IMR-90 (cell line): Measurements from ENCODE around the gene SAA1. TPM values are rescaled to one million over a fixed set of nuclear protein-coding genes. Genes with fewer than 3 reads are reported as not detected.

Experiments
- ATAC-seq: fragments of 200-7000 bp; cut with Tn5 transposase; 2 replicates; pipeline ENCODE4 v1.9.1; 2020; ENCODE audit warnings: low read depth, mild to moderate bottlenecking, moderate library complexity
- BruUV-seq: library from RNA; stranded (reverse); fragments of 400-500 nt; replicated peaks from 2 replicates; lab custom pipeline; 2021; lab: Mats Ljungman, UMichigan
- CTCF ChIA-PET: fragments of 300-600 bp; formaldehyde crosslinking; extraction: SDS; loops from one replicate; lab custom pipeline; 2021; ENCODE audit warnings: antibody characterized with exemption; lab: Yijun Ruan, JAX
- POLR2A ChIA-PET: fragments of 300-600 bp; sonication (Branson Sonifier 250); formaldehyde crosslinking; loops from one replicate; lab custom pipeline; 2022; ENCODE audit warnings: antibody characterized with exemption; ENCODE audit not compliant: unreplicated experiment; lab: Charles Lee
- DNase-seq: peaks from one replicate; pipeline ENCODE4 v3.0.0; 2013
- H2AFZ ChIP-seq: replicated peaks from 2 replicates; pipeline ENCODE3; 2013; ENCODE audit warnings: low read length, mild to moderate bottlenecking; ENCODE audit not compliant: poor library complexity
- H2AK5ac ChIP-seq: 2 replicates; pipeline ENCODE4 v1.6.1; 2013; ENCODE audit warnings: low read depth, low read length, inconsistent platforms
- H2AK9ac ChIP-seq: replicated peaks from 2 replicates; pipeline ENCODE3; 2013; ENCODE audit warnings: mild to moderate bottlenecking, low read depth, low read length, moderate library complexity; ENCODE audit not compliant: poor library complexity
- H2BK120ac ChIP-seq: 2 replicates; pipeline ENCODE4 v1.6.1; 2013; ENCODE audit warnings: low read depth, low read length, inconsistent platforms
- H2BK15ac ChIP-seq: 3 replicates; pipeline ENCODE4 v1.6.1; 2013; ENCODE audit warnings: low read depth, low read length, inconsistent platforms
- H2BK20ac ChIP-seq: 2 replicates; pipeline ENCODE4 v1.6.1; 2013; ENCODE audit warnings: low read depth, mild to moderate bottlenecking, inconsistent platforms, low read length, moderate library complexity
- H2BK5ac ChIP-seq: 2 replicates; pipeline ENCODE4 v1.6.1; 2013; ENCODE audit warnings: mild to moderate bottlenecking, low read depth, low read length, inconsistent platforms; ENCODE audit not compliant: poor library complexity, severe bottlenecking
- H3K14ac ChIP-seq: replicated peaks from 2 replicates; pipeline ENCODE4 v1.6.1; 2013; ENCODE audit warnings: low read depth, low read length, inconsistent platforms
- H3K18ac ChIP-seq: 2 replicates; pipeline ENCODE4 v1.6.1; 2013; ENCODE audit warnings: low read depth, low read length, control low read depth
- H3K23ac ChIP-seq: 2 replicates; pipeline ENCODE4 v1.6.1; 2013; ENCODE audit warnings: low read depth, low read length, inconsistent platforms
- H3K27ac ChIP-seq: 2 replicates; pipeline ENCODE4 v1.5.1; 2013; ENCODE audit warnings: mild to moderate bottlenecking, control low read depth, low read length; ENCODE audit not compliant: insufficient read depth
- H3K27me3 ChIP-seq: 2 replicates; pipeline ENCODE4 v1.6.1; 2013; ENCODE audit warnings: low read length; ENCODE audit not compliant: control insufficient read depth, insufficient read depth
- H3K36me3 ChIP-seq: 2 replicates; pipeline ENCODE4 v1.6.1; 2013; ENCODE audit warnings: low read length, mixed read lengths; ENCODE audit not compliant: control insufficient read depth, insufficient read depth
- H3K4ac ChIP-seq: 2 replicates; pipeline ENCODE4 v1.6.1; 2013; ENCODE audit warnings: low read depth, low read length, inconsistent platforms
- H3K4me1 ChIP-seq: 2 replicates; pipeline ENCODE4 v1.6.1; 2013; ENCODE audit warnings: low read length, mixed read lengths; ENCODE audit not compliant: control insufficient read depth, insufficient read depth
- H3K4me2 ChIP-seq: 2 replicates; pipeline ENCODE4 v1.6.1; 2013; ENCODE audit warnings: low read depth, mild to moderate bottlenecking, control low read depth, low read length, moderate library complexity
- H3K4me3 ChIP-seq: 2 replicates; pipeline ENCODE4 v1.5.1; 2013; ENCODE audit warnings: low read depth, mild to moderate bottlenecking, control low read depth, low read length, moderate library complexity; ENCODE audit not compliant: insufficient read depth
- H3K56ac ChIP-seq: 2 replicates; pipeline ENCODE4 v1.6.1; 2013; ENCODE audit warnings: low read length, inconsistent platforms; ENCODE audit not compliant: insufficient read depth; ENCODE audit errors: extremely low read depth
- H3K79me1 ChIP-seq, 2 experiments: 2 replicates each; pipeline ENCODE4 v1.6.1; 2013; ENCODE audit warnings: low read length in 2 of 2, inconsistent platforms in 1 of 2, low read depth in 1 of 2
- H3K9ac ChIP-seq: 2 replicates; pipeline ENCODE4 v1.6.1; 2013; ENCODE audit warnings: low read depth, low read length, control low read depth
- H3K9me1 ChIP-seq: 2 replicates; pipeline ENCODE4 v1.6.1; 2013; ENCODE audit warnings: low read length, inconsistent platforms; ENCODE audit not compliant: insufficient read depth
- H3K9me3 ChIP-seq: 2 replicates; pipeline ENCODE4 v1.6.1; 2013; ENCODE audit warnings: low read length; ENCODE audit not compliant: control insufficient read depth, insufficient read depth
- H4K20me1 ChIP-seq: 2 replicates; pipeline ENCODE4 v1.6.1; 2013; ENCODE audit warnings: low read length, inconsistent platforms; ENCODE audit not compliant: insufficient read depth
- H4K5ac ChIP-seq: 2 replicates; pipeline ENCODE4 v1.6.1; 2013; ENCODE audit warnings: mild to moderate bottlenecking, low read depth, low read length, control low read depth
- H4K8ac ChIP-seq, 2 experiments: 2 replicates each; pipeline ENCODE4 v1.6.1; 2013; ENCODE audit warnings: low read depth in 2 of 2, low read length in 2 of 2, control low read depth in 1 of 2, inconsistent platforms in 1 of 2
- H4K91ac ChIP-seq: 2 replicates; pipeline ENCODE4 v1.6.1; 2013; ENCODE audit warnings: low read depth, low read length, inconsistent platforms; ENCODE audit not compliant: insufficient read depth
- BHLHE40 ChIP-seq: fragments of 150-350 bp; IDR thresholded peaks from 2 replicates; pipeline ENCODE4 v1.6.1; 2016; ENCODE audit warnings: mild to moderate bottlenecking, low read depth, low read length
- CEBPB ChIP-seq: IDR thresholded peaks from 2 replicates; pipeline ENCODE4 v1.6.1; 2012; ENCODE audit warnings: low read depth, low read length, improper control_type of control experiment
- CHD1 ChIP-seq: IDR thresholded peaks from 2 replicates; pipeline ENCODE4 v1.6.1; 2012; ENCODE audit warnings: low read depth, low read length, improper control_type of control experiment
- FOS ChIP-seq: fragments of 150-350 bp; IDR thresholded peaks from 2 replicates; pipeline ENCODE4 v1.6.1; 2016; ENCODE audit warnings: low read depth, low read length
- MAFK ChIP-seq: IDR thresholded peaks from 2 replicates; pipeline ENCODE4 v1.6.1; 2012; ENCODE audit warnings: low read depth, low read length, improper control_type of control experiment
- MAZ ChIP-seq: IDR thresholded peaks from 2 replicates; pipeline ENCODE4 v1.6.1; 2012; ENCODE audit warnings: low read depth, mild to moderate bottlenecking, low read length, improper control_type of control experiment, moderate library complexity, borderline replicate concordance
- MXI1 ChIP-seq: IDR thresholded peaks from 2 replicates; pipeline ENCODE4 v1.6.1; 2012; ENCODE audit warnings: low read depth, mild to moderate bottlenecking, low read length, moderate library complexity, borderline replicate concordance
- NFE2L2 ChIP-seq: fragments of 150-350 bp; IDR thresholded peaks from 2 replicates; pipeline ENCODE4 v1.6.1; 2016; ENCODE audit warnings: low read depth, mild to moderate bottlenecking, low read length
- RAD21 ChIP-seq: IDR thresholded peaks from 2 replicates; pipeline ENCODE4 v1.6.1; 2012; ENCODE audit warnings: low read length, improper control_type of control experiment
- RCOR1 ChIP-seq: IDR thresholded peaks from 2 replicates; pipeline ENCODE4 v1.6.1; 2012; ENCODE audit warnings: mild to moderate bottlenecking, low read length, improper control_type of control experiment; ENCODE audit not compliant: insufficient replicate concordance
- RFX5 ChIP-seq: IDR thresholded peaks from 2 replicates; pipeline ENCODE4 v1.8.0; 2012; ENCODE audit warnings: low read depth, mild to moderate bottlenecking, low read length, moderate library complexity
- WGBS, 2 experiments: methylation state at CpG; one replicate each; pipeline versions ENCODE4 v1.1.5 to v1.1.7; 2013; ENCODE audit warnings: missing lambda C conversion rate in 2 of 2; ENCODE audit not compliant: insufficient read length in 1 of 2; ENCODE audit errors: extremely low coverage in 2 of 2; 5-methylcytosine and 5-hydroxymethylcytosine counted together
- dilution Hi-C: fragments of 300-500 bp; cut with HindIII; formaldehyde crosslinking; loops from one replicate; pipeline ENCODE4 v1.14.3; 2018; ENCODE audit warnings: low sequenced_read_pairs; ENCODE audit not compliant: unreplicated experiment
- in situ Hi-C: fragments of 300-500 bp; cut with MboI; formaldehyde crosslinking; loops from 3 replicates; pipeline ENCODE4 v1.14.3; 2019; ENCODE audit warnings: low sequenced_read_pairs, inconsistent platforms, mixed read lengths
- intact Hi-C: fragments of 100-400 bp; cut with micrococcal nuclease; formaldehyde crosslinking; loops from 2 replicates; pipeline ENCODE4 v1.10.0; 2022
- polyA plus RNA-seq, 3 experiments: library from polyadenylated mRNA; depleted of rRNA; stranded (reverse); fragments of >200 nt; gene quantifications; 2 replicates each; pipeline ENCODE4 v1.2.3, GENCODE V29; 2012; ENCODE audit warnings: low replicate concordance in 1 of 3
- total RNA-seq: library from RNA; depleted of rRNA; stranded (reverse); fragments of >200 nt; gene quantifications from 2 replicates; pipeline ENCODE4 v1.2.3, GENCODE V29; 2012
- TF ChIP-seq, protein P1 (sequence below): fragments of 150-350 bp; IDR thresholded peaks from 2 replicates; pipeline ENCODE4 v1.6.1; 2017; ENCODE audit warnings: mild to moderate bottlenecking, antibody characterized with exemption, low read length, low read depth
- TF ChIP-seq, protein P2 (sequence below): conservative IDR thresholded peaks from 2 replicates; pipeline ENCODE4 v1.5.1; 2012; ENCODE audit warnings: mild to moderate bottlenecking, low read depth, low read length, improper control_type of control experiment
- TF ChIP-seq, protein P3 (sequence below): fragments of 150-350 bp; IDR thresholded peaks from 2 replicates; pipeline ENCODE4 v1.6.1; 2016; ENCODE audit warnings: low read depth, mild to moderate bottlenecking, low read length, moderate library complexity, borderline replicate concordance

SAA1 gene
- total and polyA plus RNA-seq, 2 of the 4 experiments (the other 2 are of a cell fraction) = not detected

DNA sequence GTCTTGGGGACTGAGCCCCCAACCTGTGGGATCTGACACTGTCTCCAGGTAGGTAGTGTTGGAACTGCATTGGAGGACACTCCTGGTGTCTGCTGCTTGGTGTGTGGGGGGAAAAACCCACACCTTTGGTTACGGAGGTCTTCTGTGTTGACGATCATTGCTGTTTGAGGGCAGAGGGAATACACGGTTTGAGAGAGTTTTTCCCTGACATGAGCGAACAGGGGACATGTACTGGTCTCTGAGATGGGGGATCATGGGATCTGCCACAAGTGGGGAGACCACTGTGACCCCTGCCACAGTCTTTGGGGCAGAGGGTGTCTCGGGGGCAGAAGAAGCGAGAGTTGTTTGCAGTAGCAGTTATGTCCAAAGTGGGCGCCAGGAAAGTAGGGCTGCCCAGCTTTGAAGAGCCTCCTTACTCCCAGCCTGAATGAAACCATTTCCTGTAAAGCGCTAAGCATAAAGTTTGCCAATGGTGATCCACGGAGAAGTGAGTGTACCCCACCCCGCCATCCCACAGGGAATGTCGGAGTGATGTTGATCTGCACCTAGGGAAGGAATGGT is 12.2 kb upstream of the SAA1 start:
- no peak overlapping the region for H2BK15ac ChIP-seq
- peak overlapping the region; percentile 33 for H2AFZ ChIP-seq
- H3K36me3 ChIP-seq = no peaks in the 10 kb centered on the region
- 67% methylated on average over 5 of the region's 11 CpGs; no CpG with 5 or more reads in 1 of the 2 experiments for WGBS, 2 experiments
- no peak overlapping the region for H4K91ac ChIP-seq
- H3K56ac ChIP-seq = no peak overlapping the region
- ATAC-seq (no peak), DNase-seq (no peak)
- H3K4me3 ChIP-seq = no peak overlapping the region
- no peak overlapping the region for H3K9ac ChIP-seq
- intact Hi-C loops = no loop called here
- H2AK9ac ChIP-seq = no peak overlapping the region
- H3K27ac ChIP-seq = no peak overlapping the region
- H3K27me3 ChIP-seq = peaks cover 7% of the 10 kb centered on the region
- no peaks in the 10 kb centered on the region for H4K20me1 ChIP-seq
- no peak overlapping the region for H4K5ac ChIP-seq
- TF ChIP-seq CHD1 (no peak), RFX5 (no peak), MAZ (no peak), MXI1 (no peak), FOS (no peak), BHLHE40 (no peak), CEBPB (no peak), NFE2L2 (no peak), RCOR1 (no peak), MAFK (no peak), RAD21 (no peak)
- TF ChIP-seq, protein P1, sequence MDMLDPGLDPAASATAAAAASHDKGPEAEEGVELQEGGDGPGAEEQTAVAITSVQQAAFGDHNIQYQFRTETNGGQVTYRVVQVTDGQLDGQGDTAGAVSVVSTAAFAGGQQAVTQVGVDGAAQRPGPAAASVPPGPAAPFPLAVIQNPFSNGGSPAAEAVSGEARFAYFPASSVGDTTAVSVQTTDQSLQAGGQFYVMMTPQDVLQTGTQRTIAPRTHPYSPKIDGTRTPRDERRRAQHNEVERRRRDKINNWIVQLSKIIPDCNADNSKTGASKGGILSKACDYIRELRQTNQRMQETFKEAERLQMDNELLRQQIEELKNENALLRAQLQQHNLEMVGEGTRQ = no peak
- TF ChIP-seq, protein P2, sequence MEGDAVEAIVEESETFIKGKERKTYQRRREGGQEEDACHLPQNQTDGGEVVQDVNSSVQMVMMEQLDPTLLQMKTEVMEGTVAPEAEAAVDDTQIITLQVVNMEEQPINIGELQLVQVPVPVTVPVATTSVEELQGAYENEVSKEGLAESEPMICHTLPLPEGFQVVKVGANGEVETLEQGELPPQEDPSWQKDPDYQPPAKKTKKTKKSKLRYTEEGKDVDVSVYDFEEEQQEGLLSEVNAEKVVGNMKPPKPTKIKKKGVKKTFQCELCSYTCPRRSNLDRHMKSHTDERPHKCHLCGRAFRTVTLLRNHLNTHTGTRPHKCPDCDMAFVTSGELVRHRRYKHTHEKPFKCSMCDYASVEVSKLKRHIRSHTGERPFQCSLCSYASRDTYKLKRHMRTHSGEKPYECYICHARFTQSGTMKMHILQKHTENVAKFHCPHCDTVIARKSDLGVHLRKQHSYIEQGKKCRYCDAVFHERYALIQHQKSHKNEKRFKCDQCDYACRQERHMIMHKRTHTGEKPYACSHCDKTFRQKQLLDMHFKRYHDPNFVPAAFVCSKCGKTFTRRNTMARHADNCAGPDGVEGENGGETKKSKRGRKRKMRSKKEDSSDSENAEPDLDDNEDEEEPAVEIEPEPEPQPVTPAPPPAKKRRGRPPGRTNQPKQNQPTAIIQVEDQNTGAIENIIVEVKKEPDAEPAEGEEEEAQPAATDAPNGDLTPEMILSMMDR = no peak
- TF ChIP-seq, protein P3, sequence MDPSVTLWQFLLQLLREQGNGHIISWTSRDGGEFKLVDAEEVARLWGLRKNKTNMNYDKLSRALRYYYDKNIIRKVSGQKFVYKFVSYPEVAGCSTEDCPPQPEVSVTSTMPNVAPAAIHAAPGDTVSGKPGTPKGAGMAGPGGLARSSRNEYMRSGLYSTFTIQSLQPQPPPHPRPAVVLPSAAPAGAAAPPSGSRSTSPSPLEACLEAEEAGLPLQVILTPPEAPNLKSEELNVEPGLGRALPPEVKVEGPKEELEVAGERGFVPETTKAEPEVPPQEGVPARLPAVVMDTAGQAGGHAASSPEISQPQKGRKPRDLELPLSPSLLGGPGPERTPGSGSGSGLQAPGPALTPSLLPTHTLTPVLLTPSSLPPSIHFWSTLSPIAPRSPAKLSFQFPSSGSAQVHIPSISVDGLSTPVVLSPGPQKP = no peak
- no peaks in the 10 kb centered on the region for H3K9me1 ChIP-seq
- no peaks in the 10 kb centered on the region for H3K9me3 ChIP-seq
- H2BK20ac ChIP-seq = no peak overlapping the region
- dilution Hi-C loops = no loop called here
- ChIA-PET CTCF (no interaction called here), POLR2A (no interaction called here)
- H3K14ac ChIP-seq = no peak overlapping the region
- no TSS peak for BruUV-seq
- in situ Hi-C loops = no loop called here
- no peak overlapping the region for H2AK5ac ChIP-seq
- H3K18ac ChIP-seq = no peak overlapping the region
- H3K23ac ChIP-seq = no peak overlapping the region
- H4K8ac ChIP-seq = no peak overlapping the region
- H3K79me1 ChIP-seq = no peaks in the 10 kb centered on the region
- no peak overlapping the region for H2BK5ac ChIP-seq
- H3K4me1 ChIP-seq = no peaks in the 10 kb centered on the region
- H2BK120ac ChIP-seq = no peak overlapping the region
- no peak overlapping the region for H3K4me2 ChIP-seq
- no peak overlapping the region for H3K4ac ChIP-seq
